ENCODE data around the gene DNAJC30. TPM values are rescaled to one million over a fixed set of nuclear protein-coding genes. Genes with fewer than 3 reads are reported as not detected.
"Not testable (repeated sequence)": the region's sequence is repeated elsewhere in the genome, so short reads cannot be mapped to it uniquely, and the experiment has no call there.

The DNAJC30 gene
- total RNA-seq, 1 experiment from 2014 or later = 8.5 TPM

GRCh38 chr7:73721377-73721817 lies 38.1 kb upstream of the DNAJC30 start:
- Histone ChIP-seq H3K4me1 (ENCODE audit: control insufficient read depth in 1 of 2, insufficient read depth in 2 of 2, low read length in 2 of 2) (peaks cover 46 to 57% of the 10 kb centered on the region in 2 experiments), H3K9ac (ENCODE audit: low read length) (no peak overlapping the region), H3K36me3 (ENCODE audit: control insufficient read depth in 1 of 2, insufficient read depth in 2 of 2, low read length in 2 of 2) (no peaks in the 10 kb centered on the region), H3K4me2 (ENCODE audit: low read length) (peak overlapping the region; percentile 27; the same call in 1 of the 2 replicates), H3K4me3 (replicated peaks in 1 of 2; ENCODE audit: low read depth in 1 of 2, low read length in 2 of 2) (no peak overlapping the region), H2AFZ (ENCODE audit: low read depth, low read length, poor library complexity, severe bottlenecking) (no peak overlapping the region), H3K9me3 (ENCODE audit: control insufficient read depth in 1 of 2, insufficient read depth in 1 of 2, low read depth in 1 of 2, low read length in 2 of 2) (no peaks in the 10 kb centered on the region), H4K20me1 (ENCODE audit: insufficient read depth) (peaks cover 2% of the 10 kb centered on the region; the same call in 1 of the 2 replicates), H3K27me3 (ENCODE audit: insufficient read depth, low read length) (no peaks in the 10 kb centered on the region), H3K9me2 (ENCODE audit: insufficient read depth) (no peaks in the 10 kb centered on the region), H3K27ac (ENCODE audit: low read depth, low read length) (peak overlapping the region; percentile 1; the same call in 1 of the 2 replicates), H3K79me2 (ENCODE audit: insufficient read depth, low read length) (peaks cover 29% of the 10 kb centered on the region)
- ChIA-PET CTCF (interaction anchor here (0.7 to 0.9 kb wide), 3 partner anchors 15 to 173 kb away, joined by 3 to 7 read pairs (median 3); no protein-coding TSS in a partner anchor), POLR2A (no interaction called here), RAD21 (ENCODE audit: low non-redundant PET in 1 of 2, low total read pairs in 2 of 2, uncharacterized antibody in 2 of 2, unreplicated experiment in 2 of 2) (interaction anchor here in 1 of 2 experiments (0.7 to 0.9 kb wide), 2 partner anchors 13 to 19 kb away, joined by 3 to 4 read pairs; no protein-coding TSS in a partner anchor)
- no peak for DNase-seq (ENCODE audit: low read depth, low spot score)
- intact Hi-C loops (cut with micrococcal nuclease) = loop anchor here (10.0 kb wide), 1 partner anchor 57 kb away; the partner anchor contains the start of gene VPS37D
- no peak for TF ChIP-seq EZH2phosphoT487 (IDR thresholded peaks at IDR 0.05; ENCODE audit: borderline replicate concordance)
- no peak for TF ChIP-seq JUND (IDR thresholded peaks at IDR 0.05)
- no peak for TF ChIP-seq CEBPB (IDR thresholded peaks at IDR 0.05; ENCODE audit: low read depth)
- no peak for TF ChIP-seq ATF3 (IDR thresholded peaks at IDR 0.05)
- no peak for ATAC-seq
- no TSS peak for BruUV-seq (replicated peaks)

- H3K9me3 ChIP-seq (ENCODE audit: control insufficient read depth in 1 of 2, insufficient read depth in 1 of 2, low read depth in 1 of 2, low read length in 2 of 2); DNase-seq (ENCODE audit: low read depth, low spot score); H3K4me3 ChIP-seq (replicated peaks in 1 of 2; ENCODE audit: low read depth in 1 of 2, low read length in 2 of 2); H3K36me3 ChIP-seq (ENCODE audit: control insufficient read depth in 1 of 2, insufficient read depth in 2 of 2, low read length in 2 of 2); ATAC-seq; H4K20me1 ChIP-seq (ENCODE audit: insufficient read depth); H3K27me3 ChIP-seq (ENCODE audit: insufficient read depth, low read length); H3K27ac ChIP-seq (ENCODE audit: low read depth, low read length); H3K9me2 ChIP-seq (ENCODE audit: insufficient read depth); H3K9ac ChIP-seq (ENCODE audit: low read length); BruUV-seq (replicated peaks); H2AFZ ChIP-seq (ENCODE audit: low read depth, low read length, poor library complexity, severe bottlenecking): not testable (repeated sequence)
- CTCF ChIA-PET = interaction anchor here (0.7 to 2.0 kb wide), 4 partner anchors 13 to 172 kb away, joined by 3 to 6 read pairs (median 4); no protein-coding TSS in a partner anchor
- Histone ChIP-seq H3K4me1 (ENCODE audit: control insufficient read depth in 1 of 2, insufficient read depth in 2 of 2, low read length in 2 of 2) (peaks cover 51 to 58% of the 10 kb centered on the region in 2 experiments), H3K79me2 (ENCODE audit: insufficient read depth, low read length) (peaks cover 35% of the 10 kb centered on the region), H3K4me2 (ENCODE audit: low read length) (peak overlapping the region; percentile 77; the same call in 1 of the 2 replicates)
- RAD21 ChIA-PET (ENCODE audit: low non-redundant PET in 1 of 2, low total read pairs in 2 of 2, uncharacterized antibody in 2 of 2, unreplicated experiment in 2 of 2) = interaction anchor here in 1 of 2 experiments (1.4 kb wide), 1 partner anchor 14 kb away, joined by 3 read pairs; no protein-coding TSS in a partner anchor
- POLR2A ChIA-PET = interaction anchor here (0.9 to 1.6 kb wide), 2 partner anchors 13 to 43 kb away, joined by 3 to 5 read pairs; no protein-coding TSS in a partner anchor
- intact Hi-C loops (cut with micrococcal nuclease) = loop anchor here (10.0 kb wide), 1 partner anchor 56 kb away; the partner anchor contains the start of gene VPS37D
Observed at GRCh38 chr7:73720443-73720842, 37.2 kb upstream of the DNAJC30 start.

All from HCT116 (cell line).